ENCODE measurements around the gene SAMD9L.
"Not testable (repeated sequence)": the region's sequence is repeated elsewhere in the genome, so short reads cannot be mapped to it uniquely, and the experiment has no call there.

The SAMD9L gene

DNA sequence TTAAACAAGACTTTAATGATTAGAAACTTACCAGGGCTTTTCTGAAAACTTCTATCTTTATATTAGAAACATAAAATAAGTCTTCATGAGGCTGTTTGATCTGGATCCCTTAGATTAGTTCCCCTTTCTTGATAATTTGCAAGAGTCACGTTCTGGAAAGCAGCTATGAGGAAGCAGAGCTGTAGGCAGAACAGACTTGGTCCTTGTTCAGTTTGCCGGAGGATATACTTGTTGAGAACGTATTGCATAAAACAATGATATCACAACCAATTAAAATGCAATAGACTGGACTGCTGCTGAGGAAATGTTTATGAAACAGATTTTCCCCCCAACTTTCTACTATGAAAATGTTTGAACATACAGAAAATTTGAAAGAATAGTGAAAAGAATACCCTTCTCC lies 2.8 kb downstream of the SAMD9L start:
- no peak for DNase-seq

DNA sequence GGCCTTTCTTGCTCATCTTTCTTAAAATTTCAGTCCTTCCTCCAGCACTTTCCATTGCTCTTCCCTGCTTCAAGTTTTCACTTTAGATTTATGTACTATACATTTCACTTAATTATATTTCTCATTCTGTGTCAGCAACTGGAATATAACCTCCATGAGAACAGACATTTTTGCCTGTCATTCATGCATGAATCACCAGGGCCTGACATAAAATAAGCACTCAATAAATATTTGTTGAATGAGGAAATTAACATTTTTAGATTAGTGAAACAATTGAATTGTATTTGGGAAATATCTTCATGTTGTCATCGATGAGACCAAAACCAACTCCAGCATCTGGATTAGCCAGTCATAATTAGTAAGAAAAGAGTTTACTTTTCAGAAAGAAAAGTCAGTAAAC lies 6.1 kb downstream of the SAMD9L start:
- DNase-seq = no peak

DNA sequence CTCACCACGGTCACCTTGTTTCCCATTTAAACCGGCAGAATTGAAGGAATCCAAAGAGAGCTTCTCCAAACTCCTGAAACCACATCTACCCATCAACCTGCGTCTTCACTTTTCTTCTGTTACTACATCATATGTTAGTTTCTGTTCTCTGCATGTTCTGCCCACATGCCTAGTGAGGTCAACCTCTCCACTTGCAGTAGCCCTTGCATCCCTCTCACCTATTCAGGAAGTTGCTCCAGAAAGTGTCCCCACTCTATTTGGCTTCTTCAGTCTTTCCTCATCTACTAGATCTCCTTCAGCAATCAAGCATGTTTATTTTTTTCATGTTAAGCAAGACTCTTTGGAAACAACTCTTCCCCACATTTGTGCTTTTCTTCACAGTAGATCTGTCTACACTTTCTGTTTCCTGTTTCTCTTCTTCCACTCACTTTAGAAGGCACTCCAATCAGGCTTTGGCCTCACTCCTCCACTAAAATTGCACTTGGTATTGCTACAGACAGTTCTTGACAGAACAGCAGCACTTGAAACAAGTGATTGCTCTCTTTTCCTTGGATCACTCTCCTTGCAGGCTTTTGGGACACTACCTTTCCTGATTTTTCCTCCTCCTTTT lies 7.5 kb downstream of the SAMD9L start:
- DNase-seq = no peak

DNA sequence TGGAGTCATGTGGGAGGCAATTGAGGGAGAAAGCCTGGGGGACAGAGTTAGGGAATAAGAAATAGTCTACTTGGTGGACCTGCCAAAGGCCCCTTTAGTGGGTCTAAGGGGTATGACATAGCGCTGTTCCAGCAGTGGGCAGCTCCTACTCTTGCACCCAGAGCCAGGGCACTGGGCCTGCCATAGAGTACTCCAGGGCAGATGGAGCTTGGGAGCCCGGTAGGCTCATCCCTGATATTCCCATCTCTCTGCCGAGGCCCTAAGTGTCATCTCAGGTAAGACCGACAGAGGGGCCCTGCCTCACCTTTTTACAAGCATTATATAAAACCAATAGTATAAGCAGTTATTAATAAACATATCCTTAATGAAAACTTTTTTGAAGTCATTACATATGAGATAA lies 9.6 kb downstream of the SAMD9L start:
- no peak for DNase-seq

DNA sequence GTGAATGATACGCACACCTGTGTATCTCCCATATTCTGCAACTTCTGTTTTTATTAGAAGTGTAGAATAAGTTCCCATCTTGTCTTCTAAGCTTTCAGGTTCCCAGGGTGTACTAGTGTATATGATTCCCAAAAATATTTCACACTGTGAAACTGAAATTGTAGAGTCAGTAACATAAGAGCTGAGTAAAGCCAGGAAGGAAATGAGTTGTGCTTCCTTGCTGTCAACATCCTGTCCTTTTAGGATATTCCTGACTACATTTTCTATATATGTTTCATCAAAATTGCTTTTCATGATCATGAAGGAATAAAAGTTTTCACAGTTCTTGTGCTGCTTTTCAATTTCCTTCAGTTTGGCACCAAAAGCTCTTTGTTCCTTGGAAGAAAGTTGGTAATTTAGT lies 15.2 kb downstream of the SAMD9L start:
- no peak for DNase-seq

DNA sequence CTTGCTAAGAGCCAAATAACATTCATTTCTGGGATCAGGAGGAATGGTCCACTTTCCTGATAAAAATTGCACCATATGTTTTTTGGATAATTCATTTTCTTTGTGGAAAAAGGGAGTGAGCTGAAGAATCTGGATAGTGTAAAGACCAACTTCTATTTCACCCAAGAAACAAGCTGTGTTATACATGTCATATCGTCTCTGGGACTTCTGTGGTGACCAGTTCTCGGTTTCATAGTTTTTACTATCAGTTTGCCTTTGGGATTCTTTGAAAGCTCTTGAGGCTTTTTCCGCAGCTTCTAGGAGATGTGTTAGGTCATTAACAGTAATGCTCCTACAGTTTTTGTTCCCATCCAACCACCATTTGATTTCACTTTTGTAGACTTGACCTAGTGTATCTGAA lies 16.0 kb downstream of the SAMD9L start:
- DNase-seq = no peak

DNA sequence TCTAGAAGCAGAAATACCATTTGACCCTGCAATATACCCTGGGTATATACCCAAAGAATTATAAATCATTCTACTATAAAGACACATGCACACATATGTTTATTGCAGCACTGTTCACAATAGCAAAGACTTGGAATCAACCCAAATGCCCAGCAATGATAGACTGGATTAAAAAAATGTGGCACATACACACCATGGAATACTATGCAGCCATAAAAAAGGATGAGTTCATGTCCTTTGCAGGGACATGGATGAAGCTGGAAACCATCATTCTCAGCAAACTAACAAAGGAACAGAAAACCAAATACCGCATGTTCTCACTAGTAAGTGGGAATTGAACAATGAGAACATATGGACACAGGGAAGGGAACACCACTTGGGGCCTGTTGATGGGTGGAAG lies 21.2 kb downstream of the SAMD9L start:
- not testable (repeated sequence) for DNase-seq

DNA sequence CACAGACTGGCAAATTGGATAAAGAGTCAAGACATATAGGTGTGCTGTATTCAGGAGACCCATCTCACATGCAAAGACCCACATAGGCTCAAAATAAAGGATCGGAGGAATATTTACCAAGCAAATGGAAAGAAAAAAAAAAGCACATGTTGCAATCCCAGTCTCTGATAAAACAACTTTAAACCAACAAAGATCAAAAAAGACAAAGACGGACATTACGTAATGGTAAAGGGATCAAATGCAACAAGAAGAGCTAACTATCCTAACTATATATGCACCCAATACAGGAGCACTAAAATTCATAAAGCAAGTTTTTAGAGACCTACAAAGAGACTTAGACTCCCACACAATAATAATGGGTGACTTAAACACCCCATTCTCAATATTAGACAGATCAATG lies 24.7 kb downstream of the SAMD9L start:
- DNase-seq = not testable (repeated sequence)

DNA sequence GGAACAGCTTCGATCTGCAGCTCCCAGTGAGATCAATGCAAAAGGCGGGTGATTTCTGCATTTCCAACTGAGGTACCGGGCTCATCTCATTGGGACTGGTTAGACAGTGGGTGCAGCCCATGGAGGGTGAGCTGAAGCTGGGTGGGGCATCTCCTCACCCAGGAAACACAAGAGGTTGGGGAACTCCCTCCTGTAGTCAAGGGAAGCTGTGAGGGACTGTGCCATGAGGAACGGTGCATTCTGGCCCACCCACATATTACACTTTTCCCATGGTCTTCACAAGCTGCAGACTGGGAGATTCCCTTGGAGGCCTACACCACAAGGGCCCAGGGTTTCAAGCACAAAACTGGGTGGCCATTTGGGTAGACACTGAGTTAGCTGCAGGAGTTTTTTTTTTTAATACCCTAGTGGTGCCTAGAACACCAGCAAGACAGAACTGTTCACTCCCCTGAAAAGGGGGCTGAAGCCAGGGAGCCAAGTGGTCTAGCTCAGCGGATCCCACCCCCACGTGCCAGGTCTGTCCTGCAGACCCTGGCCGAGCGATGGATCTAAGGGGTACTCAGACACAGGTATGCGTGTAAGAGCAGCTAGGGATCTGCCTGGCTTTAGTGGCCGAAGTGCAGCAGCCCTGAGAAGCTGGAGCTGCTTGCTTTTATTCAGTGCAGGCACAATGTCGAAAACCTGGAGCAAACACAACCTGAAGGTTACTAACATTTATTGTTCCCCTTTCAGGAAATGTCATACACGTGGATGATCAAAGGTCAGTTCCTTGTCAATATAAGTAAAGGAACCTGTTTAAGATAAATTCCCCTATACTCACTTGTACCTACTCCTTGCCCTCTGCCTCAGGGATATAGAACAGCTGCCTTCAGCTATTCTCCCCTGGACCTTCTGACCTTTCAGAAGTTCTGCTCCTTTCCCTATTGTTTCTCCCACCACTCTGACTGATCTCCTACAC lies 27.3 kb downstream of the SAMD9L start:
- no peak for DNase-seq

DNA sequence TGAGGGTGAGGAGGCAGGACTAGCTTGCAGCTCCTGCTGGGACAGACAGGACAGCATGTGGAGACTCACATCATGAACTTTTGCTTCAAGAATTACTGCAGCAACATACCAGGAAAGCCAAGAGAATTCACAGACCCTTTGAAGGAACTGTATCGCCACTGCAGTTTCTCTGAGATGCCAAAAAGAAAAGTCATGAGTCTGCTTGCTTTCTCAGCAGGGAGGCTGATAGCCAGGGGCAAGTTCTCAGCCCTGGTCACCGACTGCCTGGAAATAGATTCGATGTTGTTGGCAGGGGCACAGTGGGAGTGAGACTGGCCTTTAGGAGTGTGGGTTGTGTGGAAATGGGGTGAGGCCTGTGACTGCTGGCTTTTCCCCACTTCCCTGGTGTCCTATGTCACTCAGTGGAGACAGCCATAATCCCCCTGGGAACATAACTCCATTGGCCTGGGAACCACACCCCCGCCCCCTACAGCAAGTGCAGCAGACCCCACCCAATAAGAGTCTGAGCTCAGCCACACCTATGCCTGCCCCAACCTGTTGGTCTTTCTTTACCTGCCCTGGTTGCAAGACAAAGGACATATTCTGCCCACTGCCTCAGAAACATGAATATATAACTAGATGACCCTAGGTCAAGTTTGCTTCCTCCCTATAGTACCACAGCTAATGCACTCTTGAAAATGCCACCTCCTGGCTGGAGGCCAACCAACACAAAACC lies 28.8 kb downstream of the SAMD9L start:
- no peak for DNase-seq

DNA sequence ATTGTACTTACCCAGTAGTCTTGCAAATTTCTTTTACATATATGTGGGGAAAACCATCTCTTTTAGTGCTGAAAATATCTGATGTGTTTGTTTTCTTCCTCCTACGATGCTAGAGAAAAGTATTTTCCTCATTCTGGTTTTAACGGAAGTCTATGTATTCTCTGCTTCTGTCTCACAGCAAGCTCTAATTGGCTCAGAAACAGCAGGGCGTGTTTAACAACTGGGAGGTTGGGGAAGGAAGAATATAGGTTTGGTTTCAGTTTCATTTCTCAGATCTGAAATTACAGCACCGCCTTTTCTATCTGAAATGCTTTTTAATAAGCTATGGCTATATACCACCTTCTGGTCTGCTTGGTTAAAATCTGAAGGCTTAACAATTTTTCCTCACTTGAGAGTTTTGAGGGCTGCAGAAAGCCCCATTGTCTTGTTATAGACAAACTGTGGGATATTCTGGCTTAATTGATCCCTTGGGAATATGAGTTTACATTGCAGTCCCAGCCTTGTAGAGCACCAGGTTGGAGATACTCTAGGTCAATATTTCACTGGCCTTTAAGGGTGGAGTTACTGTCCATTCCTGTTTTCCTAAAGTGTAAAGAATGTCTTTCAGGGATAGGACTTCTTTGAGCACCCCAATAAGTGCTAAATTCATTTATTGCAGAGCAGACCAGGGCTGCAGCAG lies 30.2 kb downstream of the SAMD9L start, which contains the start of gene SAMD9:
SAMD9 (minus strand) TSS at position 128 of the 679 bp plus-strand sequence. CDS start 11,882 bp downstream, outside the sequence.
- DNase-seq = no peak

DNA sequence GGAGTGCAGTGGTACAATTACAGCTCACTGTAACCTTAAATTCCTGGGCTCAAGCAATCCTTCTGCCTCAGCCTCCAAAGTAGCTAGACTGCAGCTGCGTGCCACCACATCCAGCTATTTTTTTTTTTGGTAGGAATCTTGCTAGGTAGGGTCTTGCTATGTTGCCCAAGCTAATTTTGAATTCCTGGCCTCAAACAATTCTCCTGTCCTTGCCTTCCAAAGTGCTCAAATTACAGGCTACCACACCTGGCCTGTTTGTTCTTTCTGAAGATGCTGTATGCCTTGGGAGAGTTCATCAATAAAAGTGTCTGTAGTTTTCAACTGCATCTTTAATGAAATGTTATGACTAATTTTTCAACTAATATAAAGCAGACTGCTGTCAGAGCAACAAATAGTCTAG lies 30.9 kb downstream of the SAMD9L start:
- no peak for DNase-seq

DNA sequence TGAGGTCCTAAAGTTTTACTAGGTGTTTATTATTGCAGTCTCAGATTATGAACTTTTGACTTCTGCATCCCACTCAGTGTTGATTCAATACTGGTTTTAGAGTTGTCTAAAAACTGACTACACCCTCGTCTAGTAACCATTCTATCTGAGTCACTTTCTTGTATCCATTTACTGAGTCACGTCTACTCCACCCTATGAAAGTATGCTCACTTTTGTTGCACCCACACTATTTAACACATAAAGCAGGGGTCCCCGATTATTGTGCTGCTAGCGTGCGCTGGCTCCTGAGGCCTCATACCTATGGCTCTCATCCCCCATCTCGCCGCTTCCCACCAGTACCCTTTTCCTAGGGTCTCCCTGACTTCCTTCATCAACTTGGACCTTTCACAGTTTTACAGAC lies 32.4 kb downstream of the SAMD9L start:
- DNase-seq = no peak

DNA sequence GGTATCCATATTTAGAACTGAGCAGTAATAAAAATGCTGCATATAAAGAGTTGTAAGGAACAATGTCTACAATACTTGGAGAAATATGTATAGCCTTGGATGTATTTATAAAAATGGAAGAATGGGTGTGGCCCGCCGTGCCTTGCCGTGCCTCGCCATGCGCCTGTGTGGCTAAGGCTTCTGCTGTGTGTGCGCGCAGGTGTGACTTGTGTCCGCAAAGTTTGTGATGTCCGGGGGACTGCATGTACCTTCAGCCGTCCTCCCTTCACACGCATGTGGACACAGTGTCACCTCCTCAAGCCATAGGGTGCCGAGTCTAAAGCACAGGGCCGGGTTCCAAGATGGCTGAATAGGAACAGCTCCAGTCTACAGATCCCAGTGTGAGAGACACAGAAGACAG lies 40.2 kb downstream of the SAMD9L start:
- no peak for DNase-seq

DNA sequence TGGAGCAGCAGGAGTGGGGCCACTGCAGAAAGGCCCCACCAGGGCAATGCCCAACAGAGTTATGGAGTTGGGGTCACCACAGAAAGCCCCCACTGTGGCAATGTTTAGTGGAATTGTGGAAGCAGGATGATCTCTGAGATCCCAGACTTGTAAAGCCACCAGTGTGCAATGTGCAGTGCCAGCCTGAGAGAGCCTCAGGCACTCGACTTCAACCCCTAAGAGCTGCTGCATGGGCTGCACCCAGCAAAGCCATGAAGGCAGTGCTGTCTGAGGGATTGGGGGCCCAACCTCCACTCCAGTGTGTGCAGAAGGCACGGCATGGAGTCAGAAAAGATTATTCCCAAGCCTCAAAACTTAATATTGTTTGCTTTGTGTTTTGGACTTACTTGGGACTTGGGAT lies 50.8 kb downstream of the SAMD9L start:
- DNase-seq = no peak

DNA sequence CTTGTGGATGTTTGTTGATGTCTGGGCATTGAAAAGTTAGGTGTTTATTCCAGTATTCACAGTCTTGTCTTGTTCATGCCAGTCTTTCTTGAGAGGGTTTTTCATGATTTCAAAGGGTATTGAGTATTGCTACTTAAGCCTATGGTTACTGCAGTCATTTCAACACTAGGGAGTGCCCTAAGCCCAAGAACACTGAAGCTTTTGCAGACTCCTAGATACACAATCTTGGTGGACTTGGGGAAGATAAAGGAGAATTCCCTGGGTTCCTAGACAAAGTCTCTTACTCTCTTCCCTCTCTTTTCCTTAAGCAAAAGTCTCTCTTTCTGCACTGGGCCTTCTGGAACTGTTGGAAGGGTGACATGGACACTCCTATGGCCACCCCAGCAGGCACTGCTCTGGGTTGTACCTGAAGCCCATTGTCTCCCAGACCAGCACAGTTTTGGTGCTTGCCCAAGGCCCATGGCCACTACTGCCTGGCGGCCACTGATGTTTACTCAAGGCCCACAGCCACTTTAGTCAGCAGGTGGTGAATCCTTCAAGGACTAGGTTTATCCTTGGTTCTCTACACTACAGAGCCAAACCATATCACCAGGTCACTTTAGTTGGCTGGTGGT lies 55.3 kb downstream of the SAMD9L start:
- no peak for DNase-seq
